Measurements from ENCODE around the gene THOC1.

Gene THOC1

DNA sequence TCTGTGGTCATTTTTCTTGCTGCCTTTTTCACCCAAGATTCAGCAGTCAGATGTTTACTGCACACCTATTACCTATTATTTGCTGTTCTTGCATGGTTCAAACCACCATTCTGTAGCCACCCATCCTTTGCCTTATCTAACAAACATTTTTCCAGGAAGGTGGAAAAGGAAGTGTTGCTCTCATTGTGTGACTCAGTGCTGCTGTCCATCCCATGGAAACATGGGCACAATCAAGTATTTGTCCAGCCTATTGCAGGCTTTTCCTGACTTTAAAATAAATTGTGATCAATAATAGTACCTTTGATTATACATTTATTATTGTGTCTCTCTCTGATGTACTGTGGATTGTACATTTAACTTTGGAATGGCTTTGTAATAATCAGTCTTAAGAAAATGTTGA, 56.3 kb downstream of the THOC1 start:
- no peak for TF ChIP-seq CTCF (IDR thresholded peaks at IDR 0.05; ENCODE audit: insufficient read depth, low read depth, low read length, missing control alignments)
- no peak for DNase-seq (ENCODE audit: low read depth)
- no peak overlapping the region for H3K4me3 ChIP-seq (ENCODE audit: low read length)

DNA sequence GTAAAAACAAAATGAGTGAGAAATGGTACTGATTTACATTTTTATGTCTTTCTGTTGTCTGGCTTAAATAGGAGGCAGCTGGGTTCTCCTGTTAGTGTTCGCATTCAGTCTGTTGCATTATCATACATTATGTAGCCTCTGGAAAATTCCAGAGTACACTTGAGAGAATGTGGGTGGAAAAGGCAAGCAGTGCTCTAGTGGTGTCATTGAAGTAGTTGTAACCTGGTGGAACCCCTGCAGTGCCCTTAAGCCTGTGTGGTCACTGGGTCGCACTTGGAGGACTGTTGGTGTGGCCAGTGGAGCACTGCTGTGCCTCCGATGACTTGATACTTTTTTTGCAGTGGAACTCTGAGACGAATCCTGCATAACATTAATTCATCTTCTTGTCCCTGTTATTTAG, 57.1 kb downstream of the THOC1 start:
- DNase-seq (ENCODE audit: low read depth), result no peak
- H3K4me3 ChIP-seq (ENCODE audit: low read length), result no peak overlapping the region
- no peak for TF ChIP-seq CTCF (IDR thresholded peaks at IDR 0.05; ENCODE audit: insufficient read depth, low read depth, low read length, missing control alignments)

DNA sequence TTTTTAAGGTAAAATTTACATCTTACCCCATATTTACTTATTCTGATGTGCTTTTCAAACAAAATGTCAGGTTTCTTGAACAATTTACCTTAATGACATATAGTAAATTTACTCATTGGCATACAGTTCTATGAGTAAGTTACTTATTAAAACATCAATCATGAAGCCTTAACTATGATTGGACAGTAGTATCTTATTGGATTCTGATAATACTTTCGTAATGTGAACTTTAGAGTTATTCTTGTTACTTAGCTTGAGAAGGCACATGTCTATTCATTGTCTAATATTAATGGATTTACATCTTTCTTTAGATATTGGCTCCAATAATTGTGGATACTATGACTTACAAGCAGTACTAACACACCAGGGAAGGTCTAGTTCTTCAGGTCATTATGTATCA, 57.8 kb downstream of the THOC1 start:
- no peak for TF ChIP-seq CTCF (IDR thresholded peaks at IDR 0.05; ENCODE audit: insufficient read depth, low read depth, low read length, missing control alignments)
- no peak for DNase-seq (ENCODE audit: low read depth)
- no peak overlapping the region for H3K4me3 ChIP-seq (ENCODE audit: low read length)

DNA sequence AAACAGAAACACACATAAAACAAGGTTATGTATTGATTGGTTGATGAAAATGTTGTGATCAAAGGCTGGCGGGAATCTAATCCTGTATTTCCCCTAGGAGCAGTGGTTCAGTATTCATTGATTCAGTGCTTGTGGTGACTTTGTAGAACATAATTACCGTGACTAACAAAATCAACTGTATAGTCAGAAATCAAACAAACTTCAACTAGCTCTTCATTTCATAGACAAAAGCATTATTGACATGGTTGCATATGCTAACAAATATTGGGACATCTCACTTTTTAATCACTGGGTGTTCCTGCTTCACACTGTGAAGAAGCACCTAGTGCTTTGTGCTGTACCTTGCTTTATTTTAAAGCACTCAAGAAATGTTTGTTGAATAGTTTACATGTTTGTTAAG, 68.1 kb downstream of the THOC1 start:
- no peak overlapping the region for H3K4me3 ChIP-seq (ENCODE audit: low read length)
- no peak for TF ChIP-seq CTCF (IDR thresholded peaks at IDR 0.05; ENCODE audit: insufficient read depth, low read depth, low read length, missing control alignments)
- no peak for DNase-seq (ENCODE audit: low read depth)

GRCh38 chr18:199214-199613, 68.6 kb downstream of the THOC1 start:
- no peak for DNase-seq (ENCODE audit: low read depth)
- no peak overlapping the region for H3K4me3 ChIP-seq (ENCODE audit: low read length)
- no peak for TF ChIP-seq CTCF (IDR thresholded peaks at IDR 0.05; ENCODE audit: insufficient read depth, low read depth, low read length, missing control alignments)

DNA sequence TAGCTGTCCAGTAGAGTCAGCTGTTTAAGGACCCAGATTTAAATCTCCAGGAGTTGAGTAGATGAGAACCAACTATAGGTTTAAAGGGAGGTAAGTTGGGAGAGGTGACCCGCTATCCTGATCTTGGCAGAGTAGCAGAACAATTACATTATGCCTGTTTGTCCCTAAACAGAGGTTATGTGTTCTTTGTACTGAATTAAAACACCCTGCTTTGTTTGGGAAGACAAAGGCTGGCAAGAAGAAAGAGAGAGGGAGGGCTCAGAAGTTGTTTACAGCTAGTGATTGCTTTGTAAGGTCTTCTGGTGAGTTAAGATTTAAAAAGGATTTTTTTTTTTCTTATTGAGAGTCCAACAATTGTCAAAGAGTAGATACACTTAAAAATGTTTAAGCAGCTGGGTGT, 72.2 kb downstream of the THOC1 start:
- no peak for DNase-seq (ENCODE audit: low read depth)
- H3K4me3 ChIP-seq (ENCODE audit: low read length), result no peak overlapping the region
- TF ChIP-seq CTCF (IDR thresholded peaks at IDR 0.05; ENCODE audit: insufficient read depth, low read depth, low read length, missing control alignments), result no peak

GRCh38 chr18:192801-193200, 75.0 kb downstream of the THOC1 start:
- no peak for DNase-seq (ENCODE audit: low read depth)
- TF ChIP-seq CTCF (IDR thresholded peaks at IDR 0.05; ENCODE audit: insufficient read depth, low read depth, low read length, missing control alignments), result no peak
- H3K4me3 ChIP-seq (ENCODE audit: low read length), result no peak overlapping the region
